ENCODE results near the gene MX2.

- TF ChIP-seq CTCF (IDR thresholded peaks at IDR 0.05; ENCODE audit: control extremely low read depth in 1 of 3, insufficient read depth in 1 of 3, low read depth in 1 of 3, low read length in 3 of 3), result no peak
- no peak for TF ChIP-seq MAX (IDR thresholded peaks at IDR 0.05)
- no peak for TF ChIP-seq RXRA (IDR thresholded peaks at IDR 0.05; ENCODE audit: insufficient read depth, low read depth, low read length)
- no peak for TF ChIP-seq USF2 (IDR thresholded peaks at IDR 0.05; ENCODE audit: low read length)
- no peak for TF ChIP-seq TAF7 (optimal IDR thresholded peaks at IDR 0.05; ENCODE audit: borderline replicate concordance, low read depth, low read length)
- no peak for TF ChIP-seq ATF2 (IDR thresholded peaks at IDR 0.05; ENCODE audit: low read length)
- no peak for TF ChIP-seq RBBP5 (IDR thresholded peaks at IDR 0.05; ENCODE audit: borderline replicate concordance, low read depth, low read length)
- TF ChIP-seq JUN (IDR thresholded peaks at IDR 0.05; ENCODE audit: low read depth, low read length), result no peak
- TF ChIP-seq POLR2A (IDR thresholded peaks at IDR 0.05; ENCODE audit: control extremely low read depth in 1 of 2, low read depth in 2 of 2, low read length in 2 of 2), result no peak
- no peak for TF ChIP-seq ZNF274 (IDR thresholded peaks at IDR 0.05; ENCODE audit: borderline replicate concordance, extremely low read depth, low read length)
Observed at GRCh38 chr21:41315726-41316125, 46.1 kb upstream of the MX2 start.
